Measurements from ENCODE around the gene FBRSL1.

DNA sequence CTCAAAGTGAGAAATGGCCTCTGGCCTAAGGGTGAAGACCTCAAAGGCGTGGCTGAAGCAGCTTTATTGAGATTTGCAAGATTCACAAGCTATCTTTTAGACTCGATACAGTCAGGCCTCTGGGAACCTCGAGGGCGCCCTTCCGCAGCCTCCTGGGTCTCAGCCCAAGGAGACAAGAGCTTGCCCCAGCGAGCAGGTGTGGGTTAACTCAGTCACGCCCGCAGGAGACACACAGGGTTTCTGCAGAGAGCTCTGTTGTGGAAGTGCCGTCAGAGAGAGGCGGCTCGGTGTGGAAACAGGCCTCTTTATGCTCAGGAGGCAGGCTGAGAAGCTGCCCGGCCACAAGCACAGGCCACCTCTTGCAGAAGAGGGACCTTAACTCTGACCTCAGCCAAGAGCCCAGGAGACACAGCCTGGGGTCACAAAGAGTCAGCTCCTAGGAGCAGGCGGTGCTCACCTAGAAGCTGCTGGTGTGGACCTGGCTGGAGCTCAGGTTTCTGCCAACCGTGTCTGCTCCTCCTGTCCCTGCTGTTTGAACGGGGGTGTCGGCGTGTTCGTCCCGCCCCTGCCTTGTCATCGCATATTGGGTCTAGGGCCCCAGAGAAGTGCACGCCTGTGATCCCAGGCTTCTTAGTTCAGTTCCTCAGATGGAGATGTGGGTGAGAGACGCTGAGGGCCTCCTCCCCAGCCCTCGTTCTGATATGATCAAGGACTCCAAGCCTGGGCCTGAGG, 42.1 kb upstream of the FBRSL1 start:
- TF ChIP-seq MEF2A (IDR thresholded peaks at IDR 0.05; ENCODE audit: borderline replicate concordance, low read depth) (no peak), RXRA (IDR thresholded peaks at IDR 0.05; ENCODE audit: borderline replicate concordance, low read depth) (no peak), RFX5 (IDR thresholded peaks at IDR 0.05; ENCODE audit: low read length) (no peak), GABPA (IDR thresholded peaks at IDR 0.05; ENCODE audit: low read depth) (no peak), POLR2AphosphoS5 (IDR thresholded peaks at IDR 0.05; ENCODE audit: low read depth, low read length) (no peak)
- TF ChIP-seq, protein P1, sequence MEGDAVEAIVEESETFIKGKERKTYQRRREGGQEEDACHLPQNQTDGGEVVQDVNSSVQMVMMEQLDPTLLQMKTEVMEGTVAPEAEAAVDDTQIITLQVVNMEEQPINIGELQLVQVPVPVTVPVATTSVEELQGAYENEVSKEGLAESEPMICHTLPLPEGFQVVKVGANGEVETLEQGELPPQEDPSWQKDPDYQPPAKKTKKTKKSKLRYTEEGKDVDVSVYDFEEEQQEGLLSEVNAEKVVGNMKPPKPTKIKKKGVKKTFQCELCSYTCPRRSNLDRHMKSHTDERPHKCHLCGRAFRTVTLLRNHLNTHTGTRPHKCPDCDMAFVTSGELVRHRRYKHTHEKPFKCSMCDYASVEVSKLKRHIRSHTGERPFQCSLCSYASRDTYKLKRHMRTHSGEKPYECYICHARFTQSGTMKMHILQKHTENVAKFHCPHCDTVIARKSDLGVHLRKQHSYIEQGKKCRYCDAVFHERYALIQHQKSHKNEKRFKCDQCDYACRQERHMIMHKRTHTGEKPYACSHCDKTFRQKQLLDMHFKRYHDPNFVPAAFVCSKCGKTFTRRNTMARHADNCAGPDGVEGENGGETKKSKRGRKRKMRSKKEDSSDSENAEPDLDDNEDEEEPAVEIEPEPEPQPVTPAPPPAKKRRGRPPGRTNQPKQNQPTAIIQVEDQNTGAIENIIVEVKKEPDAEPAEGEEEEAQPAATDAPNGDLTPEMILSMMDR (IDR thresholded peaks at IDR 0.05), result no peak
- TF ChIP-seq, protein P2, sequence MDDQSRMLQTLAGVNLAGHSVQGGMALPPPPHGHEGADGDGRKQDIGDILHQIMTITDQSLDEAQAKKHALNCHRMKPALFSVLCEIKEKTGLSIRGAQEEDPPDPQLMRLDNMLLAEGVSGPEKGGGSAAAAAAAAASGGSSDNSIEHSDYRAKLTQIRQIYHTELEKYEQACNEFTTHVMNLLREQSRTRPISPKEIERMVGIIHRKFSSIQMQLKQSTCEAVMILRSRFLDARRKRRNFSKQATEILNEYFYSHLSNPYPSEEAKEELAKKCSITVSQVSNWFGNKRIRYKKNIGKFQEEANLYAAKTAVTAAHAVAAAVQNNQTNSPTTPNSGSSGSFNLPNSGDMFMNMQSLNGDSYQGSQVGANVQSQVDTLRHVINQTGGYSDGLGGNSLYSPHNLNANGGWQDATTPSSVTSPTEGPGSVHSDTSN (IDR thresholded peaks at IDR 0.05), result no peak

Measured in SK-N-SH (cell line).